HepG2 (cell line): Measurements from ENCODE around the gene USP7. TPM values are rescaled to one million over a fixed set of nuclear protein-coding genes. Genes with fewer than 3 reads are reported as not detected.

Experiments used
- AGO2 ChIP-seq: fragments of 200-400 bp; formaldehyde crosslinking; optimal IDR thresholded peaks from 2 replicates; pipeline ENCODE3; 2017; ENCODE audit warnings: mild to moderate bottlenecking, low read depth, low read length, moderate library complexity
- ARNT2 ChIP-seq: sonication (generic); formaldehyde crosslinking; IDR thresholded peaks from 2 replicates; pipeline ENCODE4 v1.8.0; 2022; ENCODE audit warnings: mild to moderate bottlenecking, low read depth, missing genetic modification reagents, moderate library complexity
- ATF7-NPFF ChIP-seq: sonication (generic); formaldehyde crosslinking; IDR thresholded peaks from 2 replicates; pipeline ENCODE4 v1.8.1; 2023; ENCODE audit warnings: mild to moderate bottlenecking, low read depth, missing genetic modification reagents, moderate library complexity
- DNMT1 ChIP-seq: sonication (generic); formaldehyde crosslinking; IDR thresholded peaks from 2 replicates; pipeline ENCODE4 v1.5.1; 2020; ENCODE audit warnings: mild to moderate bottlenecking, missing genetic modification reagents
- EEA1 ChIP-seq: sonication (generic); formaldehyde crosslinking; IDR thresholded peaks from 2 replicates; pipeline ENCODE4 v1.5.1; 2020; ENCODE audit warnings: mild to moderate bottlenecking, missing genetic modification reagents, borderline replicate concordance
- HNF4A ChIP-seq: sonication (generic); formaldehyde crosslinking; IDR thresholded peaks from 2 replicates; pipeline ENCODE4 v1.4.0; 2020; ENCODE audit warnings: missing genetic modification reagents
- IKZF1 ChIP-seq: fragments of 450-650 bp; IDR thresholded peaks from 2 replicates; pipeline ENCODE4 v1.7.1; 2016
- MAF1 ChIP-seq: sonication (generic); formaldehyde crosslinking; IDR thresholded peaks from 2 replicates; pipeline ENCODE4 v1.5.0; 2020; ENCODE audit warnings: missing genetic modification reagents, borderline replicate concordance
- RAD21 ChIP-seq: fragments of 450-650 bp; formaldehyde crosslinking; IDR thresholded peaks from 2 replicates; pipeline ENCODE4 v1.5.0; 2020; ENCODE audit warnings: mild to moderate bottlenecking
- RXRB ChIP-seq: IDR thresholded peaks from 2 replicates; pipeline ENCODE4 v1.6.1; 2016; ENCODE audit warnings: borderline replicate concordance, missing genetic modification reagents, missing compliant biosample characterization
- SMARCE1 ChIP-seq: fragments of 450-650 bp; IDR thresholded peaks from 2 replicates; pipeline ENCODE4 v1.6.1; 2017; ENCODE audit warnings: borderline replicate concordance
- TCF12 ChIP-seq, 2 experiments: fragments of 450-650 bp in 1 of 2; sonication (generic) in 1 of 2; formaldehyde crosslinking in 1 of 2; IDR thresholded peaks; 2 replicates each; pipeline versions ENCODE4 v1.6.1 to v1.8.0; 2017 to 2022; ENCODE audit warnings: antibody characterized with exemption in 1 of 2, mild to moderate bottlenecking in 1 of 2, missing genetic modification reagents in 1 of 2, moderate library complexity in 1 of 2
- THAP11 ChIP-seq: IDR thresholded peaks from 2 replicates; pipeline ENCODE4 v1.6.1; 2016; ENCODE audit warnings: missing biosample characterization, missing genetic modification reagents
- ZBTB3 ChIP-seq: sonication (generic); formaldehyde crosslinking; IDR thresholded peaks from 2 replicates; pipeline ENCODE4 v1.4.0; 2020; ENCODE audit warnings: low read depth, mild to moderate bottlenecking, moderate library complexity, missing genetic modification reagents, borderline replicate concordance
- ZMYM4 ChIP-seq: sonication (generic); formaldehyde crosslinking; IDR thresholded peaks from 2 replicates; pipeline ENCODE4 v1.8.1; 2023; ENCODE audit warnings: mild to moderate bottlenecking, missing genetic modification reagents
- ZNF225 ChIP-seq: sonication (generic); formaldehyde crosslinking; IDR thresholded peaks from 2 replicates; pipeline ENCODE4 v1.4.0; 2020; ENCODE audit warnings: mild to moderate bottlenecking, missing genetic modification reagents
- ZNF235 ChIP-seq: sonication (generic); formaldehyde crosslinking; IDR thresholded peaks from 2 replicates; pipeline ENCODE4 v1.8.1; 2023; ENCODE audit warnings: mild to moderate bottlenecking, missing genetic modification reagents, borderline replicate concordance
- ZNF251 ChIP-seq: sonication (generic); formaldehyde crosslinking; IDR thresholded peaks from 2 replicates; pipeline ENCODE4 v1.9.0; 2021; ENCODE audit warnings: mild to moderate bottlenecking, missing genetic modification reagents
- ZNF292 ChIP-seq: sonication (generic); formaldehyde crosslinking; IDR thresholded peaks from 2 replicates; pipeline ENCODE4 v1.8.1; 2022; ENCODE audit warnings: mild to moderate bottlenecking, low read depth, missing genetic modification reagents, borderline replicate concordance
- ZNF513 ChIP-seq: sonication (generic); formaldehyde crosslinking; conservative IDR thresholded peaks from 2 replicates; pipeline ENCODE4 v1.5.0; 2020; ENCODE audit warnings: missing genetic modification reagents
- ZNF670 ChIP-seq: sonication (generic); formaldehyde crosslinking; IDR thresholded peaks from 2 replicates; pipeline ENCODE4 v1.8.0; 2022; ENCODE audit warnings: mild to moderate bottlenecking, missing genetic modification reagents, borderline replicate concordance
- ZNF766 ChIP-seq: sonication (generic); formaldehyde crosslinking; IDR thresholded peaks from 2 replicates; pipeline ENCODE4 v1.5.0; 2020; ENCODE audit warnings: missing genetic modification reagents, borderline replicate concordance
- polyA plus RNA-seq, 8 experiments: library from polyadenylated mRNA; depleted of rRNA in 3 of 8; stranded (reverse) in 7 of 8; unstranded in 1 of 8; fragments of >200 nt; fragmentation: Illumina TruSeq in 4 of 8; extraction: Trizol in 4 of 8; gene quantifications; 2 replicates each; pipeline versions ENCODE4 v1.2.1 to v1.2.3, GENCODE V29; 2011 to 2016; ENCODE audit warnings: low read depth in 4 of 8, missing spikeins in 1 of 8, mixed read lengths in 1 of 8; ENCODE audit not compliant: insufficient read depth in 1 of 8
- total RNA-seq, 5 experiments: library from RNA; depleted of rRNA; stranded (reverse); fragments of >200 nt; fragmentation: Illumina TruSeq; extraction: Trizol; gene quantifications; 2 replicates each; pipeline ENCODE4 v1.2.3, GENCODE V29; 2016; ENCODE audit warnings: low read depth in 1 of 5
- TF ChIP-seq, protein P1 (sequence below): sonication (generic); formaldehyde crosslinking; IDR thresholded peaks from 2 replicates; pipeline ENCODE4 v1.5.0; 2020; ENCODE audit warnings: mild to moderate bottlenecking, missing genetic modification reagents, borderline replicate concordance
- TF ChIP-seq, protein P2 (sequence below): sonication (generic); formaldehyde crosslinking; IDR thresholded peaks from 2 replicates; pipeline ENCODE4 v1.8.1; 2023; ENCODE audit warnings: missing genetic modification reagents, mild to moderate bottlenecking, borderline replicate concordance
- TF ChIP-seq, protein P3 (sequence below): sonication (generic); formaldehyde crosslinking; IDR thresholded peaks from 2 replicates; pipeline ENCODE4 v1.5.0; 2020; ENCODE audit warnings: missing genetic modification reagents, mild to moderate bottlenecking, borderline replicate concordance

The USP7 gene
- total and polyA plus RNA-seq, 2 of the 13 experiments (the other 11 are each of a cell fraction or from before 2014, with no cell fraction given) = 52.5 to 173 TPM

DNA sequence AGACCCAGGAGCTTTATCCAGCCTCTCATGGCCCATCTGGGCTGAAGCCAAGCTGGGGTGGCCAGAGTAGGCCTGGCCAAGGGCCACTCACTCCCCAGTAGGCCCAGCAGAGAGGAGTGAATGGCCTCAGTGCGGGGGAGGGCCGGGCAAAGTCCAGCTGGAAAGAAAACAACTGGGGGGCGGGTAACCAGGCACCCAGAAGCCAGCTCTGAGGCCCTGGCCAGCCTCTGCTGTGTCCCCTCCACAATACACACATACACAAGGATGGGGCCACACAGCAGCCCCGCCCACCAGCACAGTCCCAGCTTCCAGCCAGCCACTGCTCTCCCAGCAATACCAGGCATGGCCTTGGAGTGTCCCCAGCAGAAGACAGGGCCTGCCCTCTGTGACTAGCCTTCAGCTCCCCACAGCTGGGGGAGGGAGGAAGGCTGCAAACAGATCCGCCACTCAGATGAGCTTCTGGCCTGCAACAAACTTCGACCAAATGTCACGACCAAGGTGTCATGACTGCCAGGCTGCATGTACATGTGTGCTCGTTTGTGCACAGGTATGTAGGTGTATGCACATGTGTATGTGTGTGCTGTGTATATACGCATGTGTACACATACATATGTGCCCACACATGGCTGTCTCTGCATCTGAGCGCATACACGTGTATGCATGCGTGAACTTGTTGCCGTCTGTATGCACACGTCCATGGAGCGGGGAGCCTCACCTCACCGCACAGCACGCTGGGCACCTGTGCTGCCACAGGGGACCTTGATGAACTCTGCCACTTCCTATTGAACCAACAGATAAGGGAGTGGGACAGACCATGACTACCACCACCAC is 99.9 kb downstream of the USP7 start (continued):
- TF ChIP-seq, protein P1, sequence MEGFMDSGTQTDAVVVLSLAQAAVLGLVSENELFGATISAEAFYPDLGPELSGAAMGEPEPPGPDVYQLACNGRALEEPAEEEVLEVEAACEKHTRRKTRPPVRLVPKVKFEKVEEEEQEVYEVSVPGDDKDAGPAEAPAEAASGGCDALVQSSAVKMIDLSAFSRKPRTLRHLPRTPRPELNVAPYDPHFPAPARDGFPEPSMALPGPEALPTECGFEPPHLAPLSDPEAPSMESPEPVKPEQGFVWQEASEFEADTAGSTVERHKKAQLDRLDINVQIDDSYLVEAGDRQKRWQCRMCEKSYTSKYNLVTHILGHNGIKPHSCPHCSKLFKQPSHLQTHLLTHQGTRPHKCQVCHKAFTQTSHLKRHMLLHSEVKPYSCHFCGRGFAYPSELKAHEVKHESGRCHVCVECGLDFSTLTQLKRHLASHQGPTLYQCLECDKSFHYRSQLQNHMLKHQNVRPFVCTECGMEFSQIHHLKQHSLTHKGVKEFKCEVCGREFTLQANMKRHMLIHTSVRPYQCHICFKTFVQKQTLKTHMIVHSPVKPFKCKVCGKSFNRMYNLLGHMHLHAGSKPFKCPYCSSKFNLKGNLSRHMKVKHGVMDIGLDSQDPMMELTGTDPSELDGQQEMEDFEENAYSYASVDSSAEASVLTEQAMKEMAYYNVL = peak; percentile 96; the same call in 1 of the 2 replicates
- TF ChIP-seq RAD21 (CRISPR knock-in tag) (peak; percentile 93), SMARCE1 (no peak), ZNF251 (CRISPR knock-in tag) (peak; percentile 95; the same call in 1 of the 2 replicates), ZNF225 (CRISPR knock-in tag) (peak; percentile 33), TCF12 (IDR thresholded peaks at IDR 0.05) (no peak), TCF12 (CRISPR knock-in tag; IDR thresholded peaks at IDR 0.05) (peak; percentile 84; the same call in 1 of the 2 replicates), ZMYM4 (CRISPR knock-in tag) (peak; percentile 81), HNF4A (CRISPR knock-in tag) (peak; percentile 99), MAF1 (CRISPR knock-in tag) (peak; percentile 97; the same call in 1 of the 2 replicates), ZBTB3 (CRISPR knock-in tag) (peak; percentile 98), DNMT1 (CRISPR knock-in tag) (peak; percentile 95), ZNF513 (CRISPR knock-in tag) (no peak), ZNF766 (CRISPR knock-in tag) (peak; percentile 99), ARNT2 (CRISPR knock-in tag) (peak; percentile 98), AGO2 (peak; percentile 93), EEA1 (peak; percentile 88; the same call in 1 of the 2 replicates), THAP11 (peak; percentile 90), ATF7-NPFF (peak; percentile 94), IKZF1 (no peak), ZNF292 (peak; percentile 100), ZNF670 (CRISPR knock-in tag) (peak; percentile 100), ZNF235 (0 out of 2 replicates have a peak, but pooled peaks have one; percentile 83), RXRB (CRISPR knock-in tag) (peak; percentile 96)
- TF ChIP-seq, protein P2, sequence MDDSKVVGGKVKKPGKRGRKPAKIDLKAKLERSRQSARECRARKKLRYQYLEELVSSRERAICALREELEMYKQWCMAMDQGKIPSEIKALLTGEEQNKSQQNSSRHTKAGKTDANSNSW = no peak
- TF ChIP-seq, protein P3, sequence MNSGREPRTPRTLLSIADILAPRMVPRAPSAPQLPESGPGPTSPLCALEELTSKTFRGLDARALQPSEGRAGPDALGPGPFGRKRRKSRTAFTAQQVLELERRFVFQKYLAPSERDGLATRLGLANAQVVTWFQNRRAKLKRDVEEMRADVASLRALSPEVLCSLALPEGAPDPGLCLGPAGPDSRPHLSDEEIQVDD (CRISPR knock-in tag) = peak; percentile 90
